Lung microvascular endothelial cell (primary cell): ENCODE results near the gene CCDC182. TPM values are rescaled to one million over a fixed set of nuclear protein-coding genes. Genes with fewer than 3 reads are reported as not detected.

Source experiments
- DNase-seq, 2 donors: peaks; one replicate each; pipeline versions ENCODE4 v3.0.0 to v3.0.0-alpha.2; 2010; ENCODE audit warnings: low read depth in 2 of 2
- total RNA-seq: library from RNA; depleted of rRNA; stranded (reverse); fragments of >200 nt; gene quantifications from 2 replicates; pipeline ENCODE4 v1.2.1, GENCODE V29; 2014

CCDC182 gene
- total RNA-seq, 1 donor from 2014 or later, result not detected

- no peak for DNase-seq
Measured at GRCh38 chr17:57699751-57700219, 45.3 kb downstream of the CCDC182 start.

- DNase-seq, result no peak
Measured at GRCh38 chr17:57697891-57698711, 47.0 kb downstream of the CCDC182 start.

- DNase-seq, result no peak
Measured at GRCh38 chr17:57697197-57697596, 47.9 kb downstream of the CCDC182 start.

GRCh38 chr17:57696050-57696449 lies 49.0 kb downstream of the CCDC182 start:
- no peak for DNase-seq

Other genes with a start within 250 kb of the CCDC182 start
- 22.0 and 24.0 TPM in 2 replicates for gene MRPS23, start 104.7 kb upstream of the CCDC182 start, total RNA-seq
- 3.2 and 4.6 TPM in 2 replicates for gene CUEDC1, start 210.1 kb upstream of the CCDC182 start, total RNA-seq
- 18.7 and 23.0 TPM in 2 replicates for gene VEZF1, start 243.0 kb upstream of the CCDC182 start, total RNA-seq